ENCODE measurements around the gene DYDC1.
"Not testable (repeated sequence)": the region's sequence is repeated elsewhere in the genome, so short reads cannot be mapped to it uniquely, and the experiment has no call there.

The DYDC1 gene

GRCh38 chr10:80372675-80373074 lies 16.1 kb upstream of the DYDC1 start:
- Histone ChIP-seq H3K4me3 (ENCODE audit: low read length) (no peak overlapping the region), H3K27me3 (ENCODE audit: control insufficient read depth, insufficient read depth, low read length) (no peaks in the 10 kb centered on the region), H3K4me1 (ENCODE audit: control insufficient read depth, insufficient read depth, low read length) (no peaks in the 10 kb centered on the region), H3K27ac (ENCODE audit: low read depth, low read length) (no peak overlapping the region), H3K36me3 (ENCODE audit: control insufficient read depth, insufficient read depth, low read length) (no peaks in the 10 kb centered on the region), H3K9ac (ENCODE audit: low read length) (no peak overlapping the region)

- Histone ChIP-seq H3K36me3 (ENCODE audit: control insufficient read depth, insufficient read depth, low read length) (no peaks in the 10 kb centered on the region), H3K9ac (ENCODE audit: low read length) (no peak overlapping the region), H3K4me1 (ENCODE audit: control insufficient read depth, insufficient read depth, low read length) (no peaks in the 10 kb centered on the region), H3K27ac (ENCODE audit: low read depth, low read length) (no peak overlapping the region), H3K4me3 (ENCODE audit: low read length) (no peak overlapping the region), H3K27me3 (ENCODE audit: control insufficient read depth, insufficient read depth, low read length) (no peaks in the 10 kb centered on the region)
These were observed 14.9 kb upstream of the DYDC1 start for GRCh38 chr10:80371467-80371866.

GRCh38 chr10:80365510-80365909 lies 9.0 kb upstream of the DYDC1 start:
- H3K4me3 ChIP-seq (ENCODE audit: low read length) = no peak overlapping the region
- H3K9ac ChIP-seq (ENCODE audit: low read length) = no peak overlapping the region
- no peaks in the 10 kb centered on the region for H3K4me1 ChIP-seq (ENCODE audit: control insufficient read depth, insufficient read depth, low read length)
- H3K27ac ChIP-seq (ENCODE audit: low read depth, low read length) = no peak overlapping the region
- no peaks in the 10 kb centered on the region for H3K36me3 ChIP-seq (ENCODE audit: control insufficient read depth, insufficient read depth, low read length)
- H3K27me3 ChIP-seq (ENCODE audit: control insufficient read depth, insufficient read depth, low read length) = no peaks in the 10 kb centered on the region

GRCh38 chr10:80359644-80360043 lies 3.1 kb upstream of the DYDC1 start:
- Histone ChIP-seq H3K4me1 (ENCODE audit: control insufficient read depth, insufficient read depth, low read length) (no peaks in the 10 kb centered on the region), H3K4me3 (ENCODE audit: low read length) (no peak overlapping the region), H3K27me3 (ENCODE audit: control insufficient read depth, insufficient read depth, low read length) (peaks cover 3% of the 10 kb centered on the region), H3K36me3 (ENCODE audit: control insufficient read depth, insufficient read depth, low read length) (no peaks in the 10 kb centered on the region), H3K27ac (ENCODE audit: low read depth, low read length) (no peak overlapping the region), H3K9ac (ENCODE audit: low read length) (no peak overlapping the region)

GRCh38 chr10:80358925-80359324 lies 2.4 kb upstream of the DYDC1 start:
- H3K9ac ChIP-seq (ENCODE audit: low read length); H3K4me1 ChIP-seq (ENCODE audit: control insufficient read depth, insufficient read depth, low read length); H3K27ac ChIP-seq (ENCODE audit: low read depth, low read length); H3K4me3 ChIP-seq (ENCODE audit: low read length); H3K36me3 ChIP-seq (ENCODE audit: control insufficient read depth, insufficient read depth, low read length); H3K27me3 ChIP-seq (ENCODE audit: control insufficient read depth, insufficient read depth, low read length): not testable (repeated sequence)

GRCh38 chr10:80357851-80358125 lies 1.2 kb upstream of the DYDC1 start:
- peaks cover 3% of the 10 kb centered on the region for H3K27me3 ChIP-seq (ENCODE audit: control insufficient read depth, insufficient read depth, low read length)
- H3K9ac ChIP-seq (ENCODE audit: low read length) = no peak overlapping the region
- no peaks in the 10 kb centered on the region for H3K36me3 ChIP-seq (ENCODE audit: control insufficient read depth, insufficient read depth, low read length)
- no peak overlapping the region for H3K4me3 ChIP-seq (ENCODE audit: low read length)
- H3K4me1 ChIP-seq (ENCODE audit: control insufficient read depth, insufficient read depth, low read length) = no peaks in the 10 kb centered on the region
- no peak overlapping the region for H3K27ac ChIP-seq (ENCODE audit: low read depth, low read length)

GRCh38 chr10:80356989-80357850 lies 665 bp upstream of the DYDC1 start:
- Histone ChIP-seq H3K36me3 (ENCODE audit: control insufficient read depth, insufficient read depth, low read length) (no peaks in the 10 kb centered on the region), H3K27ac (ENCODE audit: low read depth, low read length) (no peak overlapping the region), H3K4me1 (ENCODE audit: control insufficient read depth, insufficient read depth, low read length) (no peaks in the 10 kb centered on the region), H3K4me3 (ENCODE audit: low read length) (peak overlapping the region; percentile 54), H3K27me3 (ENCODE audit: control insufficient read depth, insufficient read depth, low read length) (peaks cover 3% of the 10 kb centered on the region), H3K9ac (ENCODE audit: low read length) (no peak overlapping the region)

- no peak overlapping the region for H3K27ac ChIP-seq (ENCODE audit: low read depth, low read length)
- H3K27me3 ChIP-seq (ENCODE audit: control insufficient read depth, insufficient read depth, low read length) = peaks cover 3% of the 10 kb centered on the region
- no peaks in the 10 kb centered on the region for H3K36me3 ChIP-seq (ENCODE audit: control insufficient read depth, insufficient read depth, low read length)
- no peaks in the 10 kb centered on the region for H3K4me1 ChIP-seq (ENCODE audit: control insufficient read depth, insufficient read depth, low read length)
- H3K9ac ChIP-seq (ENCODE audit: low read length) = no peak overlapping the region
- no peak overlapping the region for H3K4me3 ChIP-seq (ENCODE audit: low read length)
These were observed 5.3 kb downstream of the DYDC1 start for GRCh38 chr10:80351220-80351619.

- Histone ChIP-seq H3K27ac (ENCODE audit: low read depth, low read length) (no peak overlapping the region), H3K9ac (ENCODE audit: low read length) (no peak overlapping the region), H3K27me3 (ENCODE audit: control insufficient read depth, insufficient read depth, low read length) (no peaks in the 10 kb centered on the region), H3K4me3 (ENCODE audit: low read length) (no peak overlapping the region), H3K36me3 (ENCODE audit: control insufficient read depth, insufficient read depth, low read length) (no peaks in the 10 kb centered on the region), H3K4me1 (ENCODE audit: control insufficient read depth, insufficient read depth, low read length) (no peaks in the 10 kb centered on the region)
These were observed 6.3 kb downstream of the DYDC1 start for GRCh38 chr10:80350251-80350650.

- no peak overlapping the region for H3K9ac ChIP-seq (ENCODE audit: low read length)
- no peak overlapping the region for H3K4me3 ChIP-seq (ENCODE audit: low read length)
- H3K36me3 ChIP-seq (ENCODE audit: control insufficient read depth, insufficient read depth, low read length) = no peaks in the 10 kb centered on the region
- H3K4me1 ChIP-seq (ENCODE audit: control insufficient read depth, insufficient read depth, low read length) = no peaks in the 10 kb centered on the region
- H3K27ac ChIP-seq (ENCODE audit: low read depth, low read length) = no peak overlapping the region
- no peaks in the 10 kb centered on the region for H3K27me3 ChIP-seq (ENCODE audit: control insufficient read depth, insufficient read depth, low read length)
These were observed 11.6 kb downstream of the DYDC1 start for GRCh38 chr10:80344912-80345311.

GRCh38 chr10:80344276-80344675 lies 12.3 kb downstream of the DYDC1 start:
- Histone ChIP-seq H3K36me3 (ENCODE audit: control insufficient read depth, insufficient read depth, low read length) (no peaks in the 10 kb centered on the region), H3K27ac (ENCODE audit: low read depth, low read length) (no peak overlapping the region), H3K27me3 (ENCODE audit: control insufficient read depth, insufficient read depth, low read length) (no peaks in the 10 kb centered on the region), H3K4me1 (ENCODE audit: control insufficient read depth, insufficient read depth, low read length) (no peaks in the 10 kb centered on the region), H3K9ac (ENCODE audit: low read length) (no peak overlapping the region), H3K4me3 (ENCODE audit: low read length) (no peak overlapping the region)

- Histone ChIP-seq H3K9ac (ENCODE audit: low read length) (no peak overlapping the region), H3K4me3 (ENCODE audit: low read length) (no peak overlapping the region), H3K27me3 (ENCODE audit: control insufficient read depth, insufficient read depth, low read length) (no peaks in the 10 kb centered on the region)
These were observed 22.6 kb downstream of the DYDC1 start for GRCh38 chr10:80333983-80334382.

GRCh38 chr10:80324891-80325364 lies 31.6 kb downstream of the DYDC1 start:
- no peak overlapping the region for H3K27ac ChIP-seq (ENCODE audit: low read depth, low read length)
- no peak overlapping the region for H3K9ac ChIP-seq (ENCODE audit: low read length)
- H3K36me3 ChIP-seq (ENCODE audit: control insufficient read depth, insufficient read depth, low read length) = no peaks in the 10 kb centered on the region
- no peaks in the 10 kb centered on the region for H3K27me3 ChIP-seq (ENCODE audit: control insufficient read depth, insufficient read depth, low read length)
- H3K4me1 ChIP-seq (ENCODE audit: control insufficient read depth, insufficient read depth, low read length) = no peaks in the 10 kb centered on the region
- no peak overlapping the region for H3K4me3 ChIP-seq (ENCODE audit: low read length)

More at GRCh38 chr10:80333983-80334382, 22.6 kb downstream of the DYDC1 start:
- H3K4me1 ChIP-seq (ENCODE audit: control insufficient read depth, insufficient read depth, low read length) = no peaks in the 10 kb centered on the region
- no peak overlapping the region for H3K27ac ChIP-seq (ENCODE audit: low read depth, low read length)
- H3K36me3 ChIP-seq (ENCODE audit: control insufficient read depth, insufficient read depth, low read length) = no peaks in the 10 kb centered on the region
